Right ventricle myocardium superior (tissue), 1 donor: ENCODE results near the gene ZNF322. TPM values are rescaled to one million over a fixed set of nuclear protein-coding genes. Genes with fewer than 3 reads are reported as not detected.

Experiments used
- ATAC-seq: fragments of 200-7000 bp; cut with Tn5 transposase; one replicate; pipeline ENCODE4 v1.9.1; 2020; ENCODE audit warnings: mild to moderate bottlenecking; ENCODE audit not compliant: poor library complexity
- DNase-seq: peaks from one replicate; pipeline ENCODE4 v3.0.0-alpha.2; 2020
- intact Hi-C: fragments of 100-400 bp; cut with DNase I; formaldehyde crosslinking; loops from one replicate; pipeline ENCODE4 v1.11.2; 2022
- total RNA-seq: library from RNA; stranded (reverse); fragmentation: NEBNext Ultra II Directional; extraction: Animal tissue kit (Norgen Biotek cat#: 25700); gene quantifications from one replicate; pipeline ENCODE4 v1.2.1, GENCODE V29; 2021
- donor health status: DM: no; HTN: yes; CAD: no; lungs with severe emphysema.

The ZNF322 gene
- total RNA-seq, 1 donor from 2014 or later: 13.2 TPM

DNA sequence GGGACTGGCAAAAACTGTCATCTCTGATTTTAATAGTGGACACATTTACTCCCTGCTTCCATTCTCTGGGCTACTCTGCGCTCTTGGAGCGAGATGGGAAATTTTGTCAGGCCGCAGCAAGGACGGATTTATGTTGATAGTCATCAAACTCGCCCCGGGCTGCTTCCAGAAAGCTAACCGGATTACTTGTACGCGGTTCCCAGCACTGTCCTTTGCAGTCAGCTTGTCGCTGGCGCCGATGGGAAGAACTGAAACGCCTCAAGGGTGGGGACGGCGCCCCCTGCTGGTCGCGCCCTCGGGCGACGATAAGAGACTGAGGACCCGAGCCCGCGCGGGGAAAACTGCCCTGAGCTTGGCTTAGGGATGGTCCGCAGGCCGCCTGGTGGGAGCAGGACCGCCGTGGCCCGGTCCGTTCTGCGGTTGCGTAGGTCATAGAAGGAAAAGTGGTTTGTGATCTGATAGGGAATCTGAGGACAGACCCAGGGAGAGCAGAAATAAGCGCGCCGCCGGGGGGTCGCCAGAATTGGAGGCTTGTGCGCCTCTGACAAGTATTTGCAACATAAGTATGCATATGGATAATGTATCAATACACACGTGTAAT lies 63.8 kb downstream of the ZNF322 start:
- ATAC-seq (peak; percentile 93), DNase-seq (peak; percentile 97)
- intact Hi-C loops: no loop called here

- ATAC-seq (no peak), DNase-seq (no peak)
- intact Hi-C loops: loop anchor here (5.0 kb wide), 1 partner anchor 253 kb away; no protein-coding TSS in a partner anchor
These were observed 64.6 kb downstream of the ZNF322 start for GRCh38 chr6:26594730-26595632.

DNA sequence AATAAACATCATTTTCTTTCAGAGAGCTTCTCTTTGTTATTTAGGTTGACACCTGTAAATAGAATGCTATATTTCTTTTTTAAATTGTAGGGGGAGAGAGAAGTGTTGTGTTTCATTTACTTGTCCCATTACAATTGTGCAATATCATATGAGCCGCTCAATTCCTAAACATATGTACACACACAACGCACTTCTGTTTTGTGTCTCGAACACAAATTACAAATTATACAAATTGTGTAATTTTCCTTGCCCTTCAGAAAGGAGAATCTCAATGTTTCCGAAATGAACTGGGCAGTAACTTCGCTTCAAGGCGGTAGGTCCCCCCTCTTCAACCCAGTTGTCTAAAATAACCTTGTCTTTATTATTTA lies 65.4 kb downstream of the ZNF322 start:
- no peak for ATAC-seq
- no peak for DNase-seq
- intact Hi-C loops: loop anchor here (5.0 kb wide), 1 partner anchor 252 kb away; no protein-coding TSS in a partner anchor

DNA sequence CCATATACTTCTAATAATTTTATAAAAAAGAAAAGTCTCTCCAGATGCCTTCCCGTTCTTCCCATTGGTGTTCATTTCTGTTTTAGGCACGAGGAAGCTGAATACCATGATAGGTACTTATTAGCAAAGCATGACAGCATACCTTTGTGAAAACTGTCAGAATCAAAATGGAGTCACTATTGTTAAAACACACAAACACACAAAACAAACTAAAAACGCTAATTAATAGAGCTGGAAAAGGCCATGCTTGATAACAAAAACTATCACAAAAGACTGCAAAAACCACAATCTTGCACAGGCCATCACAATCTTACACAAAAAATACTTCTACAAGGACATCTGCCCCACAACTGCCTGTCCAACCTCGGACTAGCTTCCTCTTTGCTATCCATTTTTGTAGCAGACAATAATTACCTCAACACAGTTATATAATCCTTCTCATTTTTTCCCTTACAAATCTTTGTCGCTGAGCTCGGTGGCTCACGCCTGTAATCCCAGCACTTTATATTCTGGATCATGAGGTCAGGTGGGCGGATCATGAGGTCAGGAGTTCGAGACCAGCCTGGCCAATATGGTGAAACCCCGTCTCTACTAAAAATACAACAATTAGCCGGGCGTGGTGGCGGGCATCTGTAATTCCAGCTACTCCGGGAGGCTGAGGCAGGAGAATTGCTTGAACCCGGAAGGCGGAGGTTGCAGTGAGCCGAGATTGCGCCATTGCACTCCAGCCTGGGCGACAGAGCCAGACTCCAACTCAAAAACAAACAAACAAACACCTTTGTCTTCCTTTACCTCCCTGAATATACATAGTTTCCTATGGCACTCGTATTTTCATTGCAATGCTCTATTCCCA lies 66.0 kb downstream of the ZNF322 start:
- intact Hi-C loops: loop anchor here (5.0 kb wide), 1 partner anchor 251 kb away; no protein-coding TSS in a partner anchor
- no peak for ATAC-seq

DNA sequence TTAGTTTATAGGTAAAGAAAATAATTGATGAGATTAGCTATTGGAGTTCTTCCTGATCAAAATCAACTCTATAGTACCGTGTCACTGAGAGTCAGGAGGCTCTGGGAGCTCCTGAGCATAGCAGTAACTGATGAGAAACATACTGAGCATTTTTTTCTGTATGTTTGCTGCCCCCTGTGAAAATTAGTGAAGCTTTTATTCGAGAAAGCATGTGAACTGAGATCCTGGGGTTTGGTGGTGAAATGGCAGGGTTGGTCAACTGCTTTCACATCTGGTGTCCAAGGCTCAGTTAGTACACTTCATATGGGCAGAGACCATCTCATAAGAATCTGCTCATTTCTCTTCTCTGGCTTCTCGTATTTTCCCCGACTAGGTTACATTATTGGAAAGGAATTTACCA lies 66.9 kb downstream of the ZNF322 start:
- no peak for ATAC-seq
- no peak for DNase-seq
- intact Hi-C loops: loop anchor here (5.0 kb wide), 1 partner anchor 250 kb away; no protein-coding TSS in a partner anchor

More for the DNA sequence above, 66.0 kb downstream of the ZNF322 start:
- DNase-seq: no peak

GRCh38 chr6:26588965-26589364 lies 70.6 kb downstream of the ZNF322 start:
- ATAC-seq: no peak
- no peak for DNase-seq
- intact Hi-C loops: no loop called here

Other genes starting within 250 kb of the ZNF322 start
- gene BTN3A3, start 219.2 kb downstream of the ZNF322 start, total RNA-seq: 9.1 TPM
- gene BTN2A1, start 201.8 kb downstream of the ZNF322 start, total RNA-seq: 12.5 TPM
- not detected for gene BTN1A1, start 159.4 kb downstream of the ZNF322 start, total RNA-seq
- 25.1 TPM for gene HMGN4, start 121.4 kb downstream of the ZNF322 start, total RNA-seq
- gene ABT1, start 62.8 kb downstream of the ZNF322 start, total RNA-seq: 7.4 TPM